Gastrocnemius medialis (tissue), 4 donors: ENCODE measurements around the gene ZNF506.

Experiments
- POLR2A ChIP-seq, 2 donors: fragments of 450-650 bp; IDR thresholded peaks; one replicate each; pipeline ENCODE4 v1.6.1; 2017; ENCODE audit warnings: antibody characterized with exemption in 2 of 2, mild to moderate bottlenecking in 2 of 2, moderate library complexity in 2 of 2
- TF ChIP-seq, protein P1 (sequence below), 5 experiments: fragments of 450-650 bp in 3 of 5; fragments of 200-600 bp in 2 of 5; sonication (generic) in 2 of 5; IDR thresholded peaks in 4 of 5; conservative IDR thresholded peaks in 1 of 5; 1 replicate in 4 of 5; 2 replicates in 1 of 5; pipeline ENCODE4 v1.5.1; 2016 to 2019; ENCODE audit warnings: antibody characterized with exemption in 5 of 5, mild to moderate bottlenecking in 3 of 5, moderate library complexity in 3 of 5

GRCh38 chr19:19820774-19821320 is 703 bp downstream of the ZNF506 start:
- TF ChIP-seq POLR2A (IDR thresholded peaks at IDR 0.05), result no peak
- TF ChIP-seq, protein P1, sequence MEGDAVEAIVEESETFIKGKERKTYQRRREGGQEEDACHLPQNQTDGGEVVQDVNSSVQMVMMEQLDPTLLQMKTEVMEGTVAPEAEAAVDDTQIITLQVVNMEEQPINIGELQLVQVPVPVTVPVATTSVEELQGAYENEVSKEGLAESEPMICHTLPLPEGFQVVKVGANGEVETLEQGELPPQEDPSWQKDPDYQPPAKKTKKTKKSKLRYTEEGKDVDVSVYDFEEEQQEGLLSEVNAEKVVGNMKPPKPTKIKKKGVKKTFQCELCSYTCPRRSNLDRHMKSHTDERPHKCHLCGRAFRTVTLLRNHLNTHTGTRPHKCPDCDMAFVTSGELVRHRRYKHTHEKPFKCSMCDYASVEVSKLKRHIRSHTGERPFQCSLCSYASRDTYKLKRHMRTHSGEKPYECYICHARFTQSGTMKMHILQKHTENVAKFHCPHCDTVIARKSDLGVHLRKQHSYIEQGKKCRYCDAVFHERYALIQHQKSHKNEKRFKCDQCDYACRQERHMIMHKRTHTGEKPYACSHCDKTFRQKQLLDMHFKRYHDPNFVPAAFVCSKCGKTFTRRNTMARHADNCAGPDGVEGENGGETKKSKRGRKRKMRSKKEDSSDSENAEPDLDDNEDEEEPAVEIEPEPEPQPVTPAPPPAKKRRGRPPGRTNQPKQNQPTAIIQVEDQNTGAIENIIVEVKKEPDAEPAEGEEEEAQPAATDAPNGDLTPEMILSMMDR (IDR thresholded peaks at IDR 0.05 in 4 of 5, conservative IDR thresholded peaks at IDR 0.05 in 1 of 5), result no peak
